Mesenchymal stem cell (in vitro differentiated cells and primary cell): Measurements from ENCODE around the gene MRGPRX1.
"Not testable (repeated sequence)": the region's sequence is repeated elsewhere in the genome, so short reads cannot be mapped to it uniquely, and the experiment has no call there.

Experiments
- DNase-seq: peaks from one replicate; pipeline ENCODE4 v3.0.0-alpha.2; 2013
- H2AFZ ChIP-seq: one replicate; pipeline ENCODE4 v1.6.1; 2013; ENCODE audit warnings: low read depth, mild to moderate bottlenecking, control low read depth, inconsistent platforms, low read length, moderate library complexity
- H2AK5ac ChIP-seq: 2 replicates; pipeline ENCODE4 v1.6.1; 2013; ENCODE audit warnings: low read length, moderate library complexity, mild to moderate bottlenecking, inconsistent platforms; ENCODE audit not compliant: severe bottlenecking
- H2BK120ac ChIP-seq: one replicate; pipeline ENCODE4 v1.6.1; 2013; ENCODE audit warnings: low read depth, mild to moderate bottlenecking, inconsistent platforms, low read length, moderate library complexity
- H2BK12ac ChIP-seq, 2 experiments: one replicate each; pipeline ENCODE4 v1.6.1; 2013; ENCODE audit warnings: inconsistent platforms in 2 of 2, low read length in 2 of 2, mild to moderate bottlenecking in 2 of 2, moderate library complexity in 2 of 2, control low read depth in 1 of 2
- H2BK15ac ChIP-seq: one replicate; pipeline ENCODE4 v1.6.1; 2013; ENCODE audit warnings: mild to moderate bottlenecking, low read depth, inconsistent platforms; ENCODE audit not compliant: poor library complexity, severe bottlenecking
- H2BK5ac ChIP-seq: 2 replicates; pipeline ENCODE4 v1.6.1; 2013; ENCODE audit warnings: low read depth, mild to moderate bottlenecking, low read length, control low read depth, inconsistent platforms; ENCODE audit not compliant: poor library complexity, severe bottlenecking
- H3K14ac ChIP-seq, 2 experiments: one replicate each; pipeline ENCODE4 v1.6.1; 2013; ENCODE audit warnings: inconsistent platforms in 2 of 2, low read length in 2 of 2, control low read depth in 1 of 2, mild to moderate bottlenecking in 1 of 2, moderate library complexity in 1 of 2
- H3K18ac ChIP-seq, 2 experiments: one replicate each; pipeline ENCODE4 v1.6.1; 2013; ENCODE audit warnings: inconsistent platforms in 2 of 2, low read length in 2 of 2, control low read depth in 1 of 2, low read depth in 1 of 2, mild to moderate bottlenecking in 1 of 2
- H3K23ac ChIP-seq, 2 experiments: one replicate each; pipeline ENCODE4 v1.6.1; 2013; ENCODE audit warnings: inconsistent platforms in 2 of 2, low read length in 2 of 2, mild to moderate bottlenecking in 2 of 2, moderate library complexity in 2 of 2, control low read depth in 1 of 2
- H3K27ac ChIP-seq: 2 replicates; pipeline ENCODE4 v1.5.1; 2013; ENCODE audit warnings: mild to moderate bottlenecking, moderate library complexity, low read length, control low read depth, inconsistent platforms; ENCODE audit not compliant: poor library complexity, severe bottlenecking
- H3K27me3 ChIP-seq, 2 experiments: 2 replicates each; pipeline versions ENCODE4 v1.6.1 to v1.7.0; 2013; ENCODE audit warnings: low read length in 2 of 2, mild to moderate bottlenecking in 2 of 2, moderate library complexity in 2 of 2, control low read depth in 1 of 2, inconsistent platforms in 1 of 2; ENCODE audit not compliant: control insufficient read depth in 1 of 2, insufficient read depth in 1 of 2
- H3K36me3 ChIP-seq, 2 experiments: 2 replicates each; pipeline versions ENCODE4 v1.6.1 to v1.7.0; 2013; ENCODE audit warnings: low read length in 2 of 2, control low read depth in 1 of 2, inconsistent platforms in 1 of 2, low read depth in 1 of 2, mild to moderate bottlenecking in 1 of 2; ENCODE audit not compliant: insufficient read depth in 2 of 2, control insufficient read depth in 1 of 2
- H3K4ac ChIP-seq, 2 experiments: one replicate each; pipeline ENCODE4 v1.6.1; 2013; ENCODE audit warnings: inconsistent platforms in 2 of 2, low read length in 2 of 2, mild to moderate bottlenecking in 2 of 2, moderate library complexity in 2 of 2, control low read depth in 1 of 2, low read depth in 1 of 2
- H3K4me1 ChIP-seq: 2 replicates; pipeline ENCODE4 v1.6.1; 2013; ENCODE audit warnings: low read depth, low read length, control low read depth; ENCODE audit not compliant: control insufficient read depth, insufficient read depth
- H3K4me2 ChIP-seq: 2 replicates; pipeline ENCODE4 v1.6.1; 2013; ENCODE audit warnings: low read length, mild to moderate bottlenecking, inconsistent platforms; ENCODE audit not compliant: poor library complexity, severe bottlenecking
- H3K4me3 ChIP-seq, 2 experiments: 2 replicates each; pipeline versions ENCODE4 v1.5.1 to v1.7.0; 2013; ENCODE audit warnings: low read length in 2 of 2, mild to moderate bottlenecking in 2 of 2, control low read depth in 1 of 2, low read depth in 1 of 2; ENCODE audit not compliant: insufficient read depth in 1 of 2
- H3K79me1 ChIP-seq: replicated peaks from 2 replicates; pipeline ENCODE4 v1.6.1; 2013; ENCODE audit warnings: mild to moderate bottlenecking, control low read depth, low read length, inconsistent platforms; ENCODE audit not compliant: poor library complexity, severe bottlenecking
- H3K9ac ChIP-seq: 2 replicates; pipeline ENCODE4 v1.7.0; 2013; ENCODE audit warnings: mild to moderate bottlenecking, low read length, moderate library complexity
- H3K9me3 ChIP-seq: 2 replicates; pipeline ENCODE4 v1.7.0; 2013; ENCODE audit warnings: mild to moderate bottlenecking, low read length; ENCODE audit not compliant: control insufficient read depth
- H4K8ac ChIP-seq: one replicate; pipeline ENCODE4 v1.6.1; 2013; ENCODE audit warnings: inconsistent platforms, mild to moderate bottlenecking, low read length, moderate library complexity
- H4K91ac ChIP-seq: one replicate; pipeline ENCODE4 v1.6.1; 2013; ENCODE audit warnings: mild to moderate bottlenecking, low read length, inconsistent platforms
- WGBS: methylation state at CpG from one replicate; pipeline ENCODE4 v1.1.7; 2013; ENCODE audit warnings: mixed read lengths; 5-methylcytosine and 5-hydroxymethylcytosine counted together

Gene MRGPRX1

DNA sequence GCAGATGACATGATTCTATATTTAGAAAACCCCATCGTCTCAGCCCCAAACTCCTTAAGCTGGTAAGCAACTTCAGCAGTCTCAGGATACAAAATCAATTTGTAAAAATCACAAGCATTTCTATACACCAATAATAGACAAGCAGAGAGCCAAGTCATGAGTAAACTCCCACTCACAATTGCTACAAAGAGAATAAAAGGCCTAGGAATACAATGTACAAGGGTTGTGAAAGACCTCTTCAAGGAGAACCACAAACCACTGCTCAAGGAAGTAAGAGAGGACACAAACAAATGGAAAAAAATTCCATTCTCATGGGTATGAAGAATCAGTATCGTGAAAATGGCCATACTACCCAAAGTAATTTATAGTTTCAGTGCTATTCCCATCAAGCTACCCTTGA, 13.8 kb downstream of the MRGPRX1 start:
- not testable (repeated sequence) for H3K4ac ChIP-seq, H3K4me1 ChIP-seq, H3K27me3 ChIP-seq, H3K18ac ChIP-seq, H2BK5ac ChIP-seq, H3K14ac ChIP-seq, H2AFZ ChIP-seq, H3K4me3 ChIP-seq, H2BK12ac ChIP-seq, H3K4me2 ChIP-seq, H4K91ac ChIP-seq, H3K23ac ChIP-seq, H2AK5ac ChIP-seq, H4K8ac ChIP-seq, DNase-seq, H3K79me1 ChIP-seq, H3K9ac ChIP-seq, H3K9me3 ChIP-seq, H2BK120ac ChIP-seq, H3K27ac ChIP-seq, H2BK15ac ChIP-seq, H3K36me3 ChIP-seq
- WGBS: 73% methylated on average over 2 of the region's 2 CpGs

DNA sequence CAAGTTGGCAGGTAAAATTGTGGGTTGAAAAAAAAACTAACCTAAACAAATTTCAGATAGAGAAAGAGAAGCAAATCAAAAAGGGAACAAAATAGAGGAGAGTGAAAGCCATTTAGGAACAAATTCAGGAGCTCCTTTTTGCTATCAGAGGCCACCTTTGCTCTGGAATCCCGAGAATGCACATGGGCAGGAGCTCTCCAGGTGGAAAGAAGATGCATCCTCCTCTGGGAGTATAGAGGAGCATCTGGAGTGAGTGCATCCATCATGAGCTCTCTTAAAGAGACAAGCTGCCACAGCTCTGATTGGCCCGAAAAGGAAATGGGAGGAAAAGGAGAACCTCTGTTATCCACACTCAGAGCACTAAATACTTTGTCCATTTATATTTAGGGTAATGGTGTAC, 26.3 kb downstream of the MRGPRX1 start:
- no peak overlapping the region for H2BK15ac ChIP-seq
- no peak overlapping the region for H3K18ac ChIP-seq
- no peaks in the 10 kb centered on the region for H3K36me3 ChIP-seq
- H3K4me1 ChIP-seq: no peaks in the 10 kb centered on the region
- H3K4me2 ChIP-seq: no peak overlapping the region
- H3K4me3 ChIP-seq: no peak overlapping the region
- H3K9me3 ChIP-seq: no peaks in the 10 kb centered on the region
- no peak overlapping the region for H2AFZ ChIP-seq
- H3K14ac ChIP-seq: no peak overlapping the region
- H3K9ac ChIP-seq: no peak overlapping the region
- H3K27me3 ChIP-seq: peaks cover 0 to 20% of the 10 kb centered on the region in 2 experiments
- DNase-seq: no peak
- H2BK12ac ChIP-seq: no peak overlapping the region
- no peak overlapping the region for H4K91ac ChIP-seq
- H2BK120ac ChIP-seq: no peak overlapping the region
- no peak overlapping the region for H4K8ac ChIP-seq
- WGBS: 17% methylated on average over 1 of the region's 2 CpGs
- no peak overlapping the region for H2BK5ac ChIP-seq
- H3K4ac ChIP-seq: no peak overlapping the region
- H3K23ac ChIP-seq: no peak overlapping the region
- no peak overlapping the region for H2AK5ac ChIP-seq
- H3K27ac ChIP-seq: no peak overlapping the region
- H3K79me1 ChIP-seq: no peaks in the 10 kb centered on the region

DNA sequence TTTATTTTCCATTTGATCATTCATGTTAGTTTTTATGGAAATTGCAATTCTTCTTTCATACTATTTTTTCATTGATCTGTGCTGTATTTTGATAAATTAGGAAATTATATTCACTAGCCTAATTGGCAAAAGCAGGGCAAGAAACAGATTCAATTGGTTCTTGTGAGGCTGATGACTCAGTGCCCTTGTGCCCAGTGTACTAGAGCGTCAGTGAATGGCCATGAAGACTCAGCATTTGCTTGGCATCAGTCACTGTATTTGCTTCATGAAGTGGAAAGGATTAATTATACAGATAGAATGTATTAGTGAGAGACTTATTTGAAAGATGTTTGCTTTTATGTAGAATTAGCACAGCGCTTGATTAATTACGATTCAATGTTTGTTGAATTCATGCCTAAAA, 31.8 kb downstream of the MRGPRX1 start:
- Histone ChIP-seq H4K91ac (no peak overlapping the region), H3K36me3 (no peaks in the 10 kb centered on the region), H3K27me3 (peaks cover 0 to 9% of the 10 kb centered on the region in 2 experiments), H3K14ac (no peak overlapping the region), H2AK5ac (no peak overlapping the region), H3K79me1 (no peaks in the 10 kb centered on the region), H3K23ac (no peak overlapping the region), H3K18ac (no peak overlapping the region), H3K4me1 (no peaks in the 10 kb centered on the region), H2BK120ac (no peak overlapping the region), H2AFZ (no peak overlapping the region), H3K9me3 (no peaks in the 10 kb centered on the region), H3K4me3 (no peak overlapping the region), H3K9ac (no peak overlapping the region), H3K4me2 (no peak overlapping the region), H3K27ac (no peak overlapping the region), H3K4ac (no peak overlapping the region), H4K8ac (no peak overlapping the region), H2BK12ac (no peak overlapping the region), H2BK15ac (no peak overlapping the region), H2BK5ac (no peak overlapping the region)
- DNase-seq: no peak
- WGBS: 84% methylated on average over 3 of the region's 3 CpGs

DNA sequence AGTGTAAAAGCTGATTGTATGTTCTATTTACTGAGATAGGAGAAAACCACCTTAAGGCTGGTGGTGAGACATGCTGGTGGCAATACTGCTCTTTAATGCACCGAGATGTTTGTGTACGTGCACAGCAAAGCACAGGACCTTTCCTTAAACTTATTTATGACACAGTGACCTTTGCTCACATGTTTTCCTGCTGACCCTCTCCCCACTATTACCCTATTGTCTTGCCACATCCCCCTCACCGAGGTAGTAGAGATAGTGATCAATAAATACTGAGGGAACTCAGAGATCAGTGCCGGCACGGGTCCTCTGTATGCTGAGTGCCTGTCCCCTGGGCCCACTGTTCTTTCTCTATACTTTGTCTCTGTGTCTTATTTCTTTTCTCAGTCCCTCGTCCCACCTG, 38.6 kb downstream of the MRGPRX1 start:
- not testable (repeated sequence) for H3K18ac ChIP-seq
- WGBS: 8% methylated on average over 6 of the region's 6 CpGs

More for the DNA sequence above, 38.6 kb downstream of the MRGPRX1 start:
- H3K4me3 ChIP-seq, H3K27ac ChIP-seq, H3K36me3 ChIP-seq, H4K8ac ChIP-seq, H3K27me3 ChIP-seq, H3K4ac ChIP-seq, H2BK120ac ChIP-seq, H2BK15ac ChIP-seq, H3K14ac ChIP-seq, H3K9ac ChIP-seq, H3K79me1 ChIP-seq, H2AK5ac ChIP-seq, H2BK5ac ChIP-seq, H3K4me1 ChIP-seq, H2BK12ac ChIP-seq, H4K91ac ChIP-seq, H3K23ac ChIP-seq, H2AFZ ChIP-seq, H3K4me2 ChIP-seq, DNase-seq, H3K9me3 ChIP-seq: not testable (repeated sequence)
